CD4-positive, alpha-beta T cell treated with Interleukin-6 for 4 hours (primary cell): ENCODE results near the gene KMO.

Source experiments
- DNase-seq: peaks from one replicate; pipeline ENCODE4 v3.0.0-alpha.2; 2020; ENCODE audit warnings: mixed read lengths

The KMO gene

GRCh38 chr1:241598249-241598648 is 66.1 kb downstream of the KMO start:
- DNase-seq = no peak

DNA sequence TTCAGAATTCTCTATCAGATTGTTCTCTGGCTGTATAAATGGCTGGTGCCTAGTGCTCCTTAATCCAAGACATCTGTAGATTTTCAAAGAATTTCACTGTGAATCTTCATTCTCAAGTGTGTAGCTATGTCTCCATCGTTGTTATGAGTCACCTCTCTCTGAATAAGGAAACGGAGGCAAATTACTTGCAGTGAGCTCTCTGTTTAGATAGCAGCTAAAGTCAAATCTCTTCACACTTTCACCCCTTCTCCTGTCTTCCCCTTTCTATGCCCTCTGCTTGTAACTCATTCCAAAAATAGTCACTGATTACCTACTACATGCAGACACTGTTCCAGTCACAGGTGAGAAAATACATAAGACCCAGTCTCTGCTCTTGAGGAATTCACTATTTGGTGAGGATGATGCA is 68.3 kb downstream of the KMO start:
- no peak for DNase-seq

DNA sequence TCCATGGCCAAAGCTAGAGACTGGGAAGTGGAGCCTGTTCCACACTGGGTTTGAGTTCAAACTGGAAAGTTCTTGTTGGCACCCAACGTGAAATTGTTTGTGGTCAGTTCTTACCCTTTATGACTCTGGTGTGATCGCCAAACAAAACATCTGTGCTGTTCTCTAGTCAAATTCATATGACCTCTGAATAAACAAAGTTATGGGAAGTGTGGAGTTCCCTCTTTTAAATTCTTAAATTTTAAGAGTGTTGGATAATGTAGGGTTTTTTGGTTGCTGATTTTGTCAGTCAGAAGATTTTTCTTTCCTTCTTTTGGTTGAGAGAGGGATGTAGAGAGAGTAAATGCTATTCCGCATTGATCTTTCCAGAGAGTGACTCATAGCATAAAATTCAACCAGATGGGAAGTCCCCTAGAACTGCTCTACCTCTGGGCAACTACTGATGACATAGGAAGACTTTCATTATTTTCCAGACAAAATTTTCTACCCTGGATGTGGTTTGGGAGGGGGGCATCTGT is 71.6 kb downstream of the KMO start:
- no peak for DNase-seq

GRCh38 chr1:241605146-241605805 is 73.1 kb downstream of the KMO start:
- DNase-seq = no peak

- DNase-seq = no peak
These were observed 74.4 kb downstream of the KMO start for GRCh38 chr1:241606544-241606943.

GRCh38 chr1:241607497-241607896 is 75.3 kb downstream of the KMO start:
- no peak for DNase-seq

GRCh38 chr1:241608379-241609033 is 76.3 kb downstream of the KMO start:
- no peak for DNase-seq

DNA sequence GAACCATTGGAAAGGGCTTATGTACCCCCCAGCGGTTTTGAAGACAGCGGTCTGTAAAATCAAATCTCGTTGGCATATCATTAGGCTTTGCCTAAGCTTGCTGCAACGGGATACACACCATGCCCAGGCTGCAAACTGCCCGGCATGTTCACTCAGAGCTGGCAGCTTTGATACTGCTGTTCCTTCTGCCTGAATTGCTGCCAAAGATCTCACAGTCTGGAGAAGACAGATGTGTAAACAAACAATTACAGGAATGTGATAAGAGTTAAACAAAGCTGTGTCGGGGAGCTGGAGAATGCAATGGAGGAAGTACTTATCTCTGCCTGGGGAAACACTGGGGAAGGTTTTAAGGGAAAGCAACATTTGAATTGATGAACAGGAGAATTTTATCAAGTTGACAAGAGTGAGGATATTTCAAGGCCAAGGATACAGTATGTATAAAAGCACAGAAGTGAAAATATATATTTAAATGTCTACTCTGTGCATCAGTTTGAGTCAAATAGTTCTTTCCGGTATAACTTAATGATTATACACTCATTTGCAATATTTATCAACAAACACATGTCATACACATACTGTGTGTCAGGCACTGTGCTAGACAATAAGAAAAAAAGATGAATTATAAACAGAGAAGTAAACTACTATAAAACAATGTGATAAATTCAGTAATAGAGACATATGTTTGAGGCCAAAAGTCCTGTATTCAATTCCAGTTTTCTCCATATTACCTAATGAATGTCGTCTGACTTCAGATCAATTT is 78.1 kb downstream of the KMO start:
- no peak for DNase-seq

- DNase-seq = peak; percentile 7
These were observed 78.9 kb downstream of the KMO start for GRCh38 chr1:241611063-241611462.

GRCh38 chr1:241611736-241612135 is 79.6 kb downstream of the KMO start:
- no peak for DNase-seq

GRCh38 chr1:241612533-241613477 is 80.6 kb downstream of the KMO start:
- DNase-seq = no peak

GRCh38 chr1:241614144-241614543 is 82.0 kb downstream of the KMO start:
- DNase-seq = no peak

DNA sequence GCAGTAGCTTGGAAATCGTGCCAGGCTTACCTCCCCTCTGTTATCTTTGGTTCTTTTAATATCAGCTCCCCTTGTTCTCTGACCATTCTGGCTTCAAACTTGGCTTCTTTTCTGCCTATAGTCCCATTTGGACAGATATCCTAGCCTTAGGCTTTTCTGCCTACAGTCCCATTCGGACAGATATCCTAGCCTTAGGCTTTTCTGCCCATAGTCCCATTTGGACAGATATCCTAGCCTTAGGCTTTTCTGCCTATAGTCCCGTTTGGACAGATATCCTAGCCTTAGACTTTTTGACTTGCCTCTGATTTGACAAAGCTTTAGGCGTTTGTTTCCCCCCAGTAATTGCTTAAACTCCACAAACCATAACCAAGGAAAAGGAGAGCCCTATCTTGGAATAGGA is 82.4 kb downstream of the KMO start:
- no peak for DNase-seq

GRCh38 chr1:241615043-241615974 is 83.1 kb downstream of the KMO start:
- no peak for DNase-seq

DNA sequence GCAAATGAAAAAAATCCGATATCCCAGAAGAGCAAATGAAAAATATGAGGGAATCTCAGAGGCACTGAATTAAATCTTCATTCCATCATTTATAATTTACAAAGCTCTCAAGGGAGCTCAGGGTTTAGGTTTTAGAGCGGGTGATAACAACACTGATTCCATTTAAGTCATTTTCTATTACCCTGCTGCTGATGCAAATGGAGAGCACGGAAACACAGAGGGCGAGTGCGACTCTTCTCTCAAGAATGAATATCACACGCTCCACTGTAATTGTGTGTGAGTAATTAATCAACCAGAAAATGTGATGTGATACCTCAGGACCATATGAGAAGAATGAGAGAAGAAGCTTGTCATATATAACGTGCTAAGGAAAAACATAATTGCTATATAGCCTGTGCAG is 85.2 kb downstream of the KMO start:
- no peak for DNase-seq

DNA sequence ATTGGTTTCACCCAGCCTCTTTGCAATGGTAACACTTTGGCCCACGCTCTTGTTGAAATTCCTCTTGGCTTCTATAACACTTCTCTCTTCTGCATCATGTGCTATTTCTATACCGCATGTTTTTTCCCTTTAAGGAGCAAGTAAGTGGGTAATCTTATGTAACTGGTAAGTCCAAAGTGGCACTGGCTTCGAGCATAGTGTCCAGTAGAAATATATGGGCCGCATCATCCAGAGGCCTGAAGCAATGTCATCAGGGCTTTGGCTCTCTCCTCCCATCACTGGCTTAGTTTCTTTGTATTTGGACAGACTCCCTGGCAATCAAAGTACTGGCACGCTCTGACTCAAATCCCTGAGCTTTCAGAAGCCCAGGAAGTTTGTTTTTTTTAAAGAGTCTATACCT is 90.5 kb downstream of the KMO start:
- DNase-seq = no peak

GRCh38 chr1:241624935-241625334 is 92.8 kb downstream of the KMO start:
- no peak for DNase-seq

DNA sequence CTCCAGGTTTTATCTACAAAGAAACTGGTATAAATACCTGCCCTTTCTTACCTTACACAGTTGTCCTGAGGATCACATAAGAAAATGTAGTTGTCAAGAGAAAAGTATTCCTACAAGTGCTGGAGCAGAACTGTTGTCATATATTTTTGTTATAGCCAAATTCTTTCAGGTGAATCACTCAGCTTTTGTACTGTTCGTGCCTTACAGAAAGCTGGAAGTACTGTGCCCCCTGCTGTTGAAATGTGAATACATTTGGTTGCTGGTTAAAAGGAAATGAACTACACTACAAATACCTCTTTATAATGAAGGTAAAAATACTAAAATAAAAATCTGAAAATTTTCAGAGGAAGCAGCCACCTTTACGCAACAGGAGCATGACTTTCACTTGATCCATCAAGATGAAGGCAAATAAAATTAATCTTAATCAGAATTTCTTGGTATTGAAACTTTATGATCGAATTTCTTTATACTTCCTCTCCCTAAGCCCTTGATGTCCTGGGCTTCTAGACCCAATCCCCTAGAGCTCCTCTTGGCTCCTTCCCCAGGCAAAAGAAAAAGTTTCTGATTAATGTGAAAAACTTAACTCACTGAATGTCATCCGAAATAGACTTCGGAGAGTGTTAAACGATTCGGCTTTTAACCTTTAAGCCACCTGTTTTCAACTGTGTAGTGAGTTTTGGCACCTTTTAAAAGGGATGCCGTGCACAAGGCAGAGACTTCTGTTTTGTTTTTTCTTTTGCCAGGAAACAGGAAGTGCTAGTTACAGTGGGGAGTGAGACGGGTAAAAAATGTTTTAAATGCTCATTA is 95.5 kb downstream of the KMO start:
- DNase-seq = peak; percentile 65

GRCh38 chr1:241630005-241630404 is 97.8 kb downstream of the KMO start:
- DNase-seq = no peak

DNA sequence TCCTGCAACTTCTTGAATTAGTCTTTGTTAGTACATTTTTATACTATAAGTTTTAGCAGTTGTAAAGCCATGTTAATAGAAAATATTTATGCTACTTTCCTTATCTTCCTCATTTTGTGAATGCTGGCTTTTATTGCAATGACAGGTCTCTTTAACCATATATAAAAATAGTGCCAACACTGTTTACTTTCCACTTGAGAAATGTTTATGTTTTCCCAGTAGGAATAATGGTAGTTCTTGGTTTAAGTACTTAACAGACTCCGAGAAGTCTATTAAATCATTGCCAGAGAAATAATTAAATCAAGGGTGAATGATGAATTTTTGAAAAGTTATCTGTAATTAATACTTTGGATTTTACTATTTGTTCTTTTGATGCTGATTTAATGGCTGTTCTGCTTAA is 98.3 kb downstream of the KMO start:
- no peak for DNase-seq

- no peak for DNase-seq
These were observed 98.7 kb downstream of the KMO start for GRCh38 chr1:241630899-241631298.
